ENCODE data around the gene PHTF2. TPM values are rescaled to one million over a fixed set of nuclear protein-coding genes. Genes with fewer than 3 reads are reported as not detected.

PHTF2 gene
- total and polyA plus RNA-seq, 2 of the 4 experiments (the other 2 are of a cell fraction) = 28.3 to 69.9 TPM

GRCh38 chr7:77855371-77856083 is 57.0 kb downstream of the PHTF2 start:
- 100% methylated on average over 1 of the region's 7 CpGs; no CpG with 5 or more reads in 1 of the 2 experiments for WGBS, 2 experiments (ENCODE audit: extremely low coverage in 2 of 2, insufficient read length in 1 of 2)
- in situ Hi-C loops (cut with MboI; ENCODE audit: low sequenced_read_pairs) (no loop called here), dilution Hi-C loops (cut with HindIII; ENCODE audit: low sequenced_read_pairs, unreplicated experiment) (no loop called here)

More at GRCh38 chr7:77855371-77856083, 57.0 kb downstream of the PHTF2 start:
- Histone ChIP-seq H3K4ac (ENCODE audit: low read depth, low read length) (no peak overlapping the region), H2AFZ (replicated peaks; ENCODE audit: low read length, poor library complexity) (no peak overlapping the region), H2BK120ac (ENCODE audit: low read depth, low read length) (no peak overlapping the region), H4K5ac (ENCODE audit: low read depth, low read length) (no peak overlapping the region), H3K23ac (ENCODE audit: low read depth, low read length) (no peak overlapping the region), H3K18ac (ENCODE audit: low read depth, low read length) (no peak overlapping the region), H4K8ac (ENCODE audit: low read depth in 2 of 2, low read length in 2 of 2) (no peak overlapping the region), H3K4me2 (ENCODE audit: low read depth, low read length) (no peak overlapping the region), H4K91ac (ENCODE audit: insufficient read depth, low read depth, low read length) (no peak overlapping the region), H3K36me3 (ENCODE audit: control insufficient read depth, insufficient read depth, low read length) (peaks cover 5% of the 10 kb centered on the region), H2BK15ac (ENCODE audit: low read depth, low read length) (no peak overlapping the region), H3K56ac (ENCODE audit: extremely low read depth, insufficient read depth, low read length) (no peak overlapping the region), H3K79me1 (ENCODE audit: low read depth in 1 of 2, low read length in 2 of 2) (peaks cover 26 to 32% of the 10 kb centered on the region in 2 experiments), H2AK5ac (ENCODE audit: low read depth, low read length) (no peak overlapping the region), H3K9me3 (ENCODE audit: control insufficient read depth, insufficient read depth, low read length) (peaks cover 6% of the 10 kb centered on the region; the same call in 1 of the 2 replicates), H3K14ac (replicated peaks; ENCODE audit: low read depth, low read length) (no peak overlapping the region), H4K20me1 (ENCODE audit: insufficient read depth, low read length) (no peaks in the 10 kb centered on the region), H3K27ac (ENCODE audit: insufficient read depth, low read length) (no peak overlapping the region), H2AK9ac (replicated peaks; ENCODE audit: low read depth, low read length, poor library complexity) (no peak overlapping the region), H3K27me3 (ENCODE audit: control insufficient read depth, insufficient read depth, low read length) (no peaks in the 10 kb centered on the region), H2BK5ac (ENCODE audit: low read depth, low read length, poor library complexity, severe bottlenecking) (no peak overlapping the region), H3K9ac (ENCODE audit: low read depth, low read length) (no peak overlapping the region), H3K4me3 (ENCODE audit: insufficient read depth, low read depth, low read length) (no peak overlapping the region), H3K4me1 (ENCODE audit: control insufficient read depth, insufficient read depth, low read length) (peaks cover 4% of the 10 kb centered on the region), H2BK20ac (ENCODE audit: low read depth, low read length) (no peak overlapping the region), H3K9me1 (ENCODE audit: insufficient read depth, low read length) (peaks cover 4% of the 10 kb centered on the region; the same call in 1 of the 2 replicates)
- POLR2A ChIA-PET (ENCODE audit: unreplicated experiment) = no interaction called here
- no TSS peak for BruUV-seq (replicated peaks)
- ATAC-seq (ENCODE audit: low read depth) (no peak), DNase-seq (peak; percentile 13)
- intact Hi-C loops (cut with micrococcal nuclease) = no loop called here
- CTCF ChIA-PET = no interaction called here
- TF ChIP-seq POLR2A (IDR thresholded peaks at IDR 0.05; ENCODE audit: low read depth, low read length) (no peak), CHD1 (IDR thresholded peaks at IDR 0.05; ENCODE audit: low read depth, low read length) (no peak), RAD21 (IDR thresholded peaks at IDR 0.05; ENCODE audit: low read length) (no peak), BHLHE40 (IDR thresholded peaks at IDR 0.05; ENCODE audit: low read depth, low read length) (no peak), CTCF (conservative IDR thresholded peaks at IDR 0.05; ENCODE audit: low read depth, low read length) (no peak), CEBPB (IDR thresholded peaks at IDR 0.05; ENCODE audit: low read depth, low read length) (no peak), NFE2L2 (IDR thresholded peaks at IDR 0.05; ENCODE audit: low read depth, low read length) (no peak), MAFK (IDR thresholded peaks at IDR 0.05; ENCODE audit: low read depth, low read length) (no peak), MXI1 (IDR thresholded peaks at IDR 0.05; ENCODE audit: borderline replicate concordance, low read depth, low read length) (no peak), FOS (IDR thresholded peaks at IDR 0.05; ENCODE audit: low read depth, low read length) (no peak), SMC3 (IDR thresholded peaks at IDR 0.05; ENCODE audit: low read depth, low read length) (no peak), RCOR1 (IDR thresholded peaks at IDR 0.05; ENCODE audit: insufficient replicate concordance, low read length) (no peak), USF2 (IDR thresholded peaks at IDR 0.05; ENCODE audit: low read depth, low read length) (no peak), RFX5 (IDR thresholded peaks at IDR 0.05; ENCODE audit: low read depth, low read length) (no peak), MAZ (IDR thresholded peaks at IDR 0.05; ENCODE audit: borderline replicate concordance, low read depth, low read length) (no peak), ELK1 (IDR thresholded peaks at IDR 0.05; ENCODE audit: borderline replicate concordance, low read depth, low read length) (no peak)

All from IMR-90 (cell line).